Measurements from ENCODE around the gene UNC119B.

Gene UNC119B

GRCh38 chr12:120736404-120737331 is 26.4 kb downstream of the UNC119B start:
- Histone ChIP-seq H3K36me3 (ENCODE audit: control insufficient read depth, insufficient read depth, low read length) (no peaks in the 10 kb centered on the region), H3K27ac (no peak overlapping the region), H3K9me3 (ENCODE audit: control insufficient read depth, low read length) (no peaks in the 10 kb centered on the region), H3K4me1 (no peaks in the 10 kb centered on the region), H2AFZ (no peak overlapping the region), H3K4me2 (ENCODE audit: low read length) (no peak overlapping the region), H3K9ac (no peak overlapping the region), H3K27me3 (ENCODE audit: control insufficient read depth, insufficient read depth, low read length) (no peaks in the 10 kb centered on the region), H3K79me2 (no peaks in the 10 kb centered on the region), H3K4me3 (ENCODE audit: low read depth, low read length) (no peak overlapping the region)
- no peak for TF ChIP-seq CTCF (IDR thresholded peaks at IDR 0.05)

- Histone ChIP-seq H3K27ac (no peak overlapping the region), H2AFZ (no peak overlapping the region), H3K9me3 (ENCODE audit: control insufficient read depth, low read length) (no peaks in the 10 kb centered on the region), H3K4me1 (no peaks in the 10 kb centered on the region), H3K36me3 (ENCODE audit: control insufficient read depth, insufficient read depth, low read length) (no peaks in the 10 kb centered on the region), H3K79me2 (no peaks in the 10 kb centered on the region), H3K4me2 (ENCODE audit: low read length) (no peak overlapping the region), H3K27me3 (ENCODE audit: control insufficient read depth, insufficient read depth, low read length) (no peaks in the 10 kb centered on the region), H3K4me3 (ENCODE audit: low read depth, low read length) (no peak overlapping the region), H3K9ac (no peak overlapping the region)
- TF ChIP-seq CTCF (IDR thresholded peaks at IDR 0.05): no peak
Measured at GRCh38 chr12:120737557-120738251, 27.4 kb downstream of the UNC119B start.

- H3K4me1 ChIP-seq: no peaks in the 10 kb centered on the region
- H3K4me2 ChIP-seq (ENCODE audit: low read length): no peak overlapping the region
- H3K27me3 ChIP-seq (ENCODE audit: control insufficient read depth, insufficient read depth, low read length): no peaks in the 10 kb centered on the region
- H3K9ac ChIP-seq: no peak overlapping the region
- no peak overlapping the region for H2AFZ ChIP-seq
- H3K79me2 ChIP-seq: no peaks in the 10 kb centered on the region
- no peaks in the 10 kb centered on the region for H3K9me3 ChIP-seq (ENCODE audit: control insufficient read depth, low read length)
- no peak overlapping the region for H3K4me3 ChIP-seq (ENCODE audit: low read depth, low read length)
- no peak overlapping the region for H3K27ac ChIP-seq
- no peak for TF ChIP-seq CTCF (IDR thresholded peaks at IDR 0.05)
- H3K36me3 ChIP-seq (ENCODE audit: control insufficient read depth, insufficient read depth, low read length): no peaks in the 10 kb centered on the region
Measured at GRCh38 chr12:120738252-120739030, 28.2 kb downstream of the UNC119B start.

- no peak overlapping the region for H3K9ac ChIP-seq
- no peaks in the 10 kb centered on the region for H3K9me3 ChIP-seq (ENCODE audit: control insufficient read depth, low read length)
- H3K4me2 ChIP-seq (ENCODE audit: low read length): no peak overlapping the region
- H3K27ac ChIP-seq: no peak overlapping the region
- no peaks in the 10 kb centered on the region for H3K79me2 ChIP-seq
- no peaks in the 10 kb centered on the region for H3K36me3 ChIP-seq (ENCODE audit: control insufficient read depth, insufficient read depth, low read length)
- H2AFZ ChIP-seq: no peak overlapping the region
- no peaks in the 10 kb centered on the region for H3K27me3 ChIP-seq (ENCODE audit: control insufficient read depth, insufficient read depth, low read length)
- H3K4me3 ChIP-seq (ENCODE audit: low read depth, low read length): no peak overlapping the region
- no peaks in the 10 kb centered on the region for H3K4me1 ChIP-seq
- no peak for TF ChIP-seq CTCF (IDR thresholded peaks at IDR 0.05)
Measured at GRCh38 chr12:120739031-120739762, 28.9 kb downstream of the UNC119B start.
